ENCODE results near the gene OR10D3. TPM values are rescaled to one million over a fixed set of nuclear protein-coding genes. Genes with fewer than 3 reads are reported as not detected.

The OR10D3 gene
- total and polyA plus RNA-seq, 10 of the 15 experiments (the other 5 are each of a cell fraction or from before 2014, with no cell fraction given) = not detected

GRCh38 chr11:124179310-124179709 lies 3.8 kb upstream of the OR10D3 start:
- Histone ChIP-seq H3K27ac (ENCODE audit: control insufficient read depth, insufficient read depth) (no peak overlapping the region), H3K9ac (ENCODE audit: control insufficient read depth, insufficient read depth, low read length) (no peak overlapping the region), H3K4me3 (no peak overlapping the region), H3K27me3 (replicated peaks in 1 of 2; ENCODE audit: control insufficient read depth in 2 of 2, insufficient read depth in 2 of 2, low read length in 1 of 2) (no peaks in the 10 kb centered on the region; a peak in 2 of 4 replicates), H4K20me1 (ENCODE audit: control insufficient read depth, insufficient read depth) (no peaks in the 10 kb centered on the region), H2AFZ (ENCODE audit: control insufficient read depth, low read depth, low read length) (no peak overlapping the region), H3K9me3 (replicated peaks; ENCODE audit: control insufficient read depth, insufficient read depth, low read length) (no peaks in the 10 kb centered on the region), H3K36me3 (ENCODE audit: control insufficient read depth in 2 of 2, insufficient read depth in 2 of 2, low read length in 1 of 2) (no peaks in the 10 kb centered on the region), H3K79me2 (ENCODE audit: control insufficient read depth, insufficient read depth, low read length) (no peaks in the 10 kb centered on the region), H3K4me2 (ENCODE audit: control insufficient read depth, insufficient read depth) (no peak overlapping the region), H3K4me1 (ENCODE audit: control insufficient read depth, insufficient read depth, low read length) (no peaks in the 10 kb centered on the region)
- no TSS peak for BruUV-seq (replicated peaks)
- ATAC-seq (no peak), FAIRE-seq (no peak), DNase-seq (ENCODE audit: low read depth, low spot score) (no peak)
- in situ Hi-C loops (cut with MboI) = no loop called here
- SMC1A ChIA-PET (ENCODE audit: uncharacterized antibody, unreplicated experiment) = interaction anchor here (0.5 kb wide), 1 partner anchor 39 kb away, joined by 3 read pairs; no protein-coding TSS in a partner anchor
- TF ChIP-seq SUZ12 (IDR thresholded peaks at IDR 0.05; ENCODE audit: unreplicated experiment) = no peak
- TF ChIP-seq HDAC6 (IDR thresholded peaks at IDR 0.05; ENCODE audit: unreplicated experiment) = no peak
- TF ChIP-seq CBX3 (IDR thresholded peaks at IDR 0.05; ENCODE audit: borderline replicate concordance, low read depth) = no peak
- no peak for TF ChIP-seq MAX (IDR thresholded peaks at IDR 0.05; ENCODE audit: low read depth, low read length)
- TF ChIP-seq MYB (IDR thresholded peaks at IDR 0.05; ENCODE audit: borderline replicate concordance, low read depth, low read length) = no peak
- TF ChIP-seq CHD2 (IDR thresholded peaks at IDR 0.05; ENCODE audit: borderline replicate concordance, low read depth, low read length) = no peak
- no peak for TF ChIP-seq RELB (IDR thresholded peaks at IDR 0.05; ENCODE audit: low read depth)
- TF ChIP-seq ZBTB11 (CRISPR knock-in tag; IDR thresholded peaks at IDR 0.05) = no peak
- CTCF ChIA-PET = no interaction called here
- RAD21 ChIA-PET (ENCODE audit: unreplicated experiment) = no interaction called here
- intact Hi-C loops (cut with micrococcal nuclease; ENCODE audit: unreplicated experiment) = no loop called here
- POLR2A ChIA-PET = no interaction called here
- 7% methylated on average over 1 of the region's 1 CpG for WGBS (ENCODE audit: insufficient coverage, insufficient replicate concordance, low lambda C conversion rate, missing lambda C conversion rate)

Data from GM12878 (cell line).